Neural cell (in vitro differentiated cells): ENCODE results near the gene ARL6IP5. TPM values are rescaled to one million over a fixed set of nuclear protein-coding genes. Genes with fewer than 3 reads are reported as not detected.

Experiments used
- H2AFZ ChIP-seq: fragments of 200-600, 300-800 bp; sonication (generic), shearing (Covaris generic); 2 replicates; pipeline ENCODE4 v1.6.0; 2014; ENCODE audit warnings: low read depth, mild to moderate bottlenecking, antibody characterized with exemption, low read length, moderate library complexity
- H3F3A ChIP-seq: fragments of 200-600 bp; shearing (Covaris generic); 2 replicates; pipeline ENCODE4 v1.6.1; 2016; ENCODE audit warnings: mild to moderate bottlenecking, moderate library complexity, mixed read lengths, antibody characterized with exemption, low read length; ENCODE audit not compliant: insufficient read depth, poor library complexity, severe bottlenecking
- H3K27ac ChIP-seq: fragments of 200-600, 300-800 bp; sonication (generic), shearing (Covaris generic); 2 replicates; pipeline ENCODE4 v1.5.1; 2014; ENCODE audit warnings: mild to moderate bottlenecking, low read length, moderate library complexity
- H3K27me3 ChIP-seq: fragments of 300-800, 200-600 bp; sonication (generic), shearing (Covaris generic); 2 replicates; pipeline ENCODE4 v1.6.0; 2014; ENCODE audit warnings: mild to moderate bottlenecking, low read depth, low read length, moderate library complexity; ENCODE audit not compliant: insufficient read depth
- H3K36me3 ChIP-seq: fragments of 300-800, 200-600 bp; sonication (generic), shearing (Covaris generic); 2 replicates; pipeline ENCODE4 v1.5.1; 2014; ENCODE audit warnings: mild to moderate bottlenecking, antibody characterized with exemption, low read length, moderate library complexity; ENCODE audit not compliant: insufficient read depth
- H3K4me2 ChIP-seq: fragments of 300-800, 200-600 bp; sonication (generic), shearing (Covaris generic); 2 replicates; pipeline ENCODE4 v1.6.0; 2014; ENCODE audit warnings: mild to moderate bottlenecking, low read length
- H3K4me3 ChIP-seq: fragments of 300-800, 200-600 bp; sonication (generic), shearing (Covaris generic); 2 replicates; pipeline ENCODE4 v1.5.1; 2014; ENCODE audit warnings: mild to moderate bottlenecking, low read length, moderate library complexity
- H3K79me2 ChIP-seq: fragments of 200-600 bp; shearing (Covaris generic); replicated peaks from 2 replicates; pipeline ENCODE4 v1.6.0; 2014; ENCODE audit warnings: mild to moderate bottlenecking, low read length, moderate library complexity; ENCODE audit not compliant: insufficient read depth
- H3K9ac ChIP-seq: fragments of 300-800, 200-600 bp; sonication (generic), shearing (Covaris generic); 2 replicates; pipeline ENCODE4 v1.6.1; 2016; ENCODE audit warnings: mild to moderate bottlenecking, low read length, mixed read lengths
- H3K9me2 ChIP-seq: fragments of 200-600 bp; shearing (Covaris generic); 2 replicates; pipeline ENCODE4 v1.6.1; 2016; ENCODE audit warnings: mild to moderate bottlenecking, low read length, mixed read lengths; ENCODE audit not compliant: insufficient read depth
- H3K9me3 ChIP-seq: fragments of 200-600, 300-800 bp; sonication (generic), shearing (Covaris generic); 2 replicates; pipeline ENCODE4 v1.6.1; 2016; ENCODE audit warnings: mild to moderate bottlenecking, mixed run types, low read length, moderate library complexity, mixed read lengths
- H4K20me1 ChIP-seq: fragments of 200-600 bp; shearing (Covaris generic); 2 replicates; pipeline ENCODE4 v1.6.1; 2016; ENCODE audit warnings: mild to moderate bottlenecking, mixed run types; ENCODE audit not compliant: insufficient read depth
- EP300 ChIP-seq: fragments of 450-650 bp; conservative IDR thresholded peaks from 2 replicates; pipeline ENCODE4 v1.6.1; 2014; ENCODE audit warnings: antibody characterized with exemption, mild to moderate bottlenecking, moderate library complexity; ENCODE audit not compliant: poor library complexity, severe bottlenecking
- EZH2 ChIP-seq: fragments of 200-600, 300-800 bp; shearing (Covaris generic), sonication (generic); IDR thresholded peaks from 2 replicates; pipeline ENCODE4 v1.6.1; 2014; ENCODE audit warnings: antibody characterized with exemption, low read length, borderline replicate concordance, mild to moderate bottlenecking; ENCODE audit not compliant: insufficient read depth, poor library complexity, severe bottlenecking
- MXI1 ChIP-seq: fragments of 450-650 bp; conservative IDR thresholded peaks from 2 replicates; pipeline ENCODE4 v1.6.1; 2014; ENCODE audit warnings: antibody characterized with exemption, mild to moderate bottlenecking; ENCODE audit not compliant: poor library complexity, severe bottlenecking
- POLR2AphosphoS5 ChIP-seq: IDR thresholded peaks from 2 replicates; pipeline ENCODE4 v1.6.1; 2012
- RAD21 ChIP-seq: fragments of 450-650 bp; conservative IDR thresholded peaks from 2 replicates; pipeline ENCODE4 v1.6.1; 2014; ENCODE audit warnings: antibody characterized with exemption, mild to moderate bottlenecking, moderate library complexity
- SMC3 ChIP-seq: fragments of 450-650 bp; conservative IDR thresholded peaks from 2 replicates; pipeline ENCODE4 v1.6.1; 2014; ENCODE audit warnings: antibody characterized with exemption, mild to moderate bottlenecking, moderate library complexity; ENCODE audit not compliant: poor library complexity
- TAF1 ChIP-seq: IDR thresholded peaks from 2 replicates; pipeline ENCODE4 v1.6.1; 2012; ENCODE audit warnings: low read depth
- polyA plus RNA-seq: library from polyadenylated mRNA; depleted of rRNA; stranded (reverse); fragments of >200 nt; gene quantifications from 2 replicates; pipeline ENCODE4 v1.2.3, GENCODE V29; 2014
- TF ChIP-seq, protein P1 (sequence below): IDR thresholded peaks from 2 replicates; pipeline ENCODE4 v1.6.1; 2012; ENCODE audit warnings: borderline replicate concordance
- TF ChIP-seq, protein P2 (sequence below): fragments of 450-650 bp; IDR thresholded peaks from 2 replicates; pipeline ENCODE4 v1.5.1; 2014; ENCODE audit warnings: antibody characterized with exemption, mild to moderate bottlenecking, moderate library complexity; ENCODE audit not compliant: poor library complexity, severe bottlenecking

ARL6IP5 gene
- polyA plus RNA-seq, 1 donor from 2014 or later, result 108 TPM

DNA sequence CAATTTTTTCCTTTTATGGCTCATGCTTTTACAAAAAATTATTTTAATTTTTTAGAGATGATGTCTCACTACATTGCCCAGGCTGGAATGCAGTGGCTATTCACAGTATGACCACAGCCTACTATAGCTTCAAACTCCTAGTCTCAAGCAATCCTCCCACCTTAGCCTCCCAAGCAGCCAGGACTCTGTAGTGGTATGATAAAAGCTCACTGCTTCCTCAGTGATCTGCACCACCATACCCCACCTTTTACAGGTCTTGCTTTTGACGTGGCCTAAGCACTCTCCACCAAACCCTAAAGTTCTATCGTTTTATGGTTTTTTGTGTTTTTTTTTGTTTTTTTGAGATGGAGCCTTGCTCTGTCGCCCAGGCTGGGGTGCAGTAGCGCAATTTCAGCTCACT, 18.6 kb upstream of the ARL6IP5 start:
- Histone ChIP-seq H3K36me3 (peaks cover 3% of the 10 kb centered on the region), H3K9ac (no peak overlapping the region), H3K9me2 (no peaks in the 10 kb centered on the region), H3K79me2 (no peaks in the 10 kb centered on the region), H3K27me3 (no peaks in the 10 kb centered on the region), H3K4me2 (no peak overlapping the region), H3K9me3 (no peaks in the 10 kb centered on the region), H3F3A (no peaks in the 10 kb centered on the region), H4K20me1 (no peaks in the 10 kb centered on the region), H3K4me3 (no peak overlapping the region), H3K27ac (no peak overlapping the region), H2AFZ (no peak overlapping the region)
- TF ChIP-seq EP300 (no peak), RAD21 (no peak), TAF1 (no peak), POLR2AphosphoS5 (no peak), MXI1 (no peak), EZH2 (no peak)
- TF ChIP-seq, protein P1, sequence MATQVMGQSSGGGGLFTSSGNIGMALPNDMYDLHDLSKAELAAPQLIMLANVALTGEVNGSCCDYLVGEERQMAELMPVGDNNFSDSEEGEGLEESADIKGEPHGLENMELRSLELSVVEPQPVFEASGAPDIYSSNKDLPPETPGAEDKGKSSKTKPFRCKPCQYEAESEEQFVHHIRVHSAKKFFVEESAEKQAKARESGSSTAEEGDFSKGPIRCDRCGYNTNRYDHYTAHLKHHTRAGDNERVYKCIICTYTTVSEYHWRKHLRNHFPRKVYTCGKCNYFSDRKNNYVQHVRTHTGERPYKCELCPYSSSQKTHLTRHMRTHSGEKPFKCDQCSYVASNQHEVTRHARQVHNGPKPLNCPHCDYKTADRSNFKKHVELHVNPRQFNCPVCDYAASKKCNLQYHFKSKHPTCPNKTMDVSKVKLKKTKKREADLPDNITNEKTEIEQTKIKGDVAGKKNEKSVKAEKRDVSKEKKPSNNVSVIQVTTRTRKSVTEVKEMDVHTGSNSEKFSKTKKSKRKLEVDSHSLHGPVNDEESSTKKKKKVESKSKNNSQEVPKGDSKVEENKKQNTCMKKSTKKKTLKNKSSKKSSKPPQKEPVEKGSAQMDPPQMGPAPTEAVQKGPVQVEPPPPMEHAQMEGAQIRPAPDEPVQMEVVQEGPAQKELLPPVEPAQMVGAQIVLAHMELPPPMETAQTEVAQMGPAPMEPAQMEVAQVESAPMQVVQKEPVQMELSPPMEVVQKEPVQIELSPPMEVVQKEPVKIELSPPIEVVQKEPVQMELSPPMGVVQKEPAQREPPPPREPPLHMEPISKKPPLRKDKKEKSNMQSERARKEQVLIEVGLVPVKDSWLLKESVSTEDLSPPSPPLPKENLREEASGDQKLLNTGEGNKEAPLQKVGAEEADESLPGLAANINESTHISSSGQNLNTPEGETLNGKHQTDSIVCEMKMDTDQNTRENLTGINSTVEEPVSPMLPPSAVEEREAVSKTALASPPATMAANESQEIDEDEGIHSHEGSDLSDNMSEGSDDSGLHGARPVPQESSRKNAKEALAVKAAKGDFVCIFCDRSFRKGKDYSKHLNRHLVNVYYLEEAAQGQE, result no peak
- TF ChIP-seq, protein P2, sequence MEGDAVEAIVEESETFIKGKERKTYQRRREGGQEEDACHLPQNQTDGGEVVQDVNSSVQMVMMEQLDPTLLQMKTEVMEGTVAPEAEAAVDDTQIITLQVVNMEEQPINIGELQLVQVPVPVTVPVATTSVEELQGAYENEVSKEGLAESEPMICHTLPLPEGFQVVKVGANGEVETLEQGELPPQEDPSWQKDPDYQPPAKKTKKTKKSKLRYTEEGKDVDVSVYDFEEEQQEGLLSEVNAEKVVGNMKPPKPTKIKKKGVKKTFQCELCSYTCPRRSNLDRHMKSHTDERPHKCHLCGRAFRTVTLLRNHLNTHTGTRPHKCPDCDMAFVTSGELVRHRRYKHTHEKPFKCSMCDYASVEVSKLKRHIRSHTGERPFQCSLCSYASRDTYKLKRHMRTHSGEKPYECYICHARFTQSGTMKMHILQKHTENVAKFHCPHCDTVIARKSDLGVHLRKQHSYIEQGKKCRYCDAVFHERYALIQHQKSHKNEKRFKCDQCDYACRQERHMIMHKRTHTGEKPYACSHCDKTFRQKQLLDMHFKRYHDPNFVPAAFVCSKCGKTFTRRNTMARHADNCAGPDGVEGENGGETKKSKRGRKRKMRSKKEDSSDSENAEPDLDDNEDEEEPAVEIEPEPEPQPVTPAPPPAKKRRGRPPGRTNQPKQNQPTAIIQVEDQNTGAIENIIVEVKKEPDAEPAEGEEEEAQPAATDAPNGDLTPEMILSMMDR, result no peak

DNA sequence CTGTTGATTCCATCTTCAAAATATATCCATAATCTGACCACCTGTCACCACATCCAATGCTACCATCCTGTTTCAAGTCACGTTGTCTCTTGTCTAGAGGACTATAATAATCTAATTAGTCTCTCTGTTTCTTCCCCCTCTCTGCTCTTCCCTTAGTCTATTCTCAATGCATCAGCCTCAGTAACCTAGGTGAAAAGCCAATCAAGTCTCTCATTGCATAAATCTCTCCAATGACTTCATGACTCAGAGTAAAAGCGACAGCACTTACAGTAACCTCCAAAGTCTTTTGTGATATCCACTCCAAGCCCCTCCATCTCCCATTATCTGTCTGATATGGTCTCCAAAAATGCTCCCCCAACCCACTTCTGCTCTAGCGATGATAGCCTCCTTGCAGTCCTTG, 11.8 kb upstream of the ARL6IP5 start:
- Histone ChIP-seq H3K9ac (no peak overlapping the region), H2AFZ (no peak overlapping the region), H3K27me3 (no peaks in the 10 kb centered on the region), H3K4me3 (no peak overlapping the region), H3K9me3 (no peaks in the 10 kb centered on the region), H3K4me2 (no peak overlapping the region), H3K27ac (no peak overlapping the region), H3F3A (no peaks in the 10 kb centered on the region), H3K9me2 (no peaks in the 10 kb centered on the region), H4K20me1 (no peaks in the 10 kb centered on the region), H3K36me3 (no peaks in the 10 kb centered on the region), H3K79me2 (peaks cover 28% of the 10 kb centered on the region)
- no peak for TF ChIP-seq EP300
- no peak for TF ChIP-seq POLR2AphosphoS5
- no peak for TF ChIP-seq SMC3
- no peak for TF ChIP-seq MXI1
- no peak for TF ChIP-seq RAD21
